NB4 (cell line): ENCODE data around the gene TMA7.

Experiments used
- MYC ChIP-seq: IDR thresholded peaks from 2 replicates; pipeline ENCODE4 v1.6.1; 2011; ENCODE audit warnings: low read depth, low read length
- POLR2A ChIP-seq: IDR thresholded peaks from 2 replicates; pipeline ENCODE4 v1.6.1; 2011; ENCODE audit warnings: mild to moderate bottlenecking; ENCODE audit not compliant: insufficient read length; ENCODE audit errors: extremely low read depth
- TF ChIP-seq, protein P1 (sequence below): IDR thresholded peaks from one replicate; pipeline ENCODE4 v1.5.1; 2012; ENCODE audit warnings: low read depth, low read length
- TF ChIP-seq, protein P2 (sequence below): IDR thresholded peaks from 2 replicates; pipeline ENCODE4 v1.6.1; 2011; ENCODE audit warnings: low read depth, low read length

DNA sequence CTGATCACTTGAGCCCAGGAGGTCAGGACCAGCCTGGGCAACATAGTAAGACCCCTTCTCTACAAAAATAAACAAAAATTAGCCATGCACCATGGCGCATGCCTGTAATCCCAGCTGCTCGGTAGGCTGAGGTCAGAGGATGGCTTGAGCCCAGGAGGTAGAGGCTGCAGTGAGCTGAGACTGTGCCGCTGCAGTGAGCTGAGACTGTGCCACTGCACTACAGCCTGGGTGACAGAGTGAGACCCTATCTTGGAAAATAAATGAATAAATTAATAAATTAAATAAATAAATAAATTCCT lies 53.1 kb downstream of the TMA7 start:
- TF ChIP-seq, protein P1, sequence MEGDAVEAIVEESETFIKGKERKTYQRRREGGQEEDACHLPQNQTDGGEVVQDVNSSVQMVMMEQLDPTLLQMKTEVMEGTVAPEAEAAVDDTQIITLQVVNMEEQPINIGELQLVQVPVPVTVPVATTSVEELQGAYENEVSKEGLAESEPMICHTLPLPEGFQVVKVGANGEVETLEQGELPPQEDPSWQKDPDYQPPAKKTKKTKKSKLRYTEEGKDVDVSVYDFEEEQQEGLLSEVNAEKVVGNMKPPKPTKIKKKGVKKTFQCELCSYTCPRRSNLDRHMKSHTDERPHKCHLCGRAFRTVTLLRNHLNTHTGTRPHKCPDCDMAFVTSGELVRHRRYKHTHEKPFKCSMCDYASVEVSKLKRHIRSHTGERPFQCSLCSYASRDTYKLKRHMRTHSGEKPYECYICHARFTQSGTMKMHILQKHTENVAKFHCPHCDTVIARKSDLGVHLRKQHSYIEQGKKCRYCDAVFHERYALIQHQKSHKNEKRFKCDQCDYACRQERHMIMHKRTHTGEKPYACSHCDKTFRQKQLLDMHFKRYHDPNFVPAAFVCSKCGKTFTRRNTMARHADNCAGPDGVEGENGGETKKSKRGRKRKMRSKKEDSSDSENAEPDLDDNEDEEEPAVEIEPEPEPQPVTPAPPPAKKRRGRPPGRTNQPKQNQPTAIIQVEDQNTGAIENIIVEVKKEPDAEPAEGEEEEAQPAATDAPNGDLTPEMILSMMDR = no peak
- TF ChIP-seq, protein P2, sequence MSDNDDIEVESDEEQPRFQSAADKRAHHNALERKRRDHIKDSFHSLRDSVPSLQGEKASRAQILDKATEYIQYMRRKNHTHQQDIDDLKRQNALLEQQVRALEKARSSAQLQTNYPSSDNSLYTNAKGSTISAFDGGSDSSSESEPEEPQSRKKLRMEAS = no peak
- TF ChIP-seq POLR2A = no peak
- TF ChIP-seq MYC = no peak
